ENCODE data around the gene HHEX. TPM values are rescaled to one million over a fixed set of nuclear protein-coding genes. Genes with fewer than 3 reads are reported as not detected.

Gene HHEX
- total RNA-seq, 4 donors from 2014 or later: 6.1 to 33.2 (median 12.4) TPM

DNA sequence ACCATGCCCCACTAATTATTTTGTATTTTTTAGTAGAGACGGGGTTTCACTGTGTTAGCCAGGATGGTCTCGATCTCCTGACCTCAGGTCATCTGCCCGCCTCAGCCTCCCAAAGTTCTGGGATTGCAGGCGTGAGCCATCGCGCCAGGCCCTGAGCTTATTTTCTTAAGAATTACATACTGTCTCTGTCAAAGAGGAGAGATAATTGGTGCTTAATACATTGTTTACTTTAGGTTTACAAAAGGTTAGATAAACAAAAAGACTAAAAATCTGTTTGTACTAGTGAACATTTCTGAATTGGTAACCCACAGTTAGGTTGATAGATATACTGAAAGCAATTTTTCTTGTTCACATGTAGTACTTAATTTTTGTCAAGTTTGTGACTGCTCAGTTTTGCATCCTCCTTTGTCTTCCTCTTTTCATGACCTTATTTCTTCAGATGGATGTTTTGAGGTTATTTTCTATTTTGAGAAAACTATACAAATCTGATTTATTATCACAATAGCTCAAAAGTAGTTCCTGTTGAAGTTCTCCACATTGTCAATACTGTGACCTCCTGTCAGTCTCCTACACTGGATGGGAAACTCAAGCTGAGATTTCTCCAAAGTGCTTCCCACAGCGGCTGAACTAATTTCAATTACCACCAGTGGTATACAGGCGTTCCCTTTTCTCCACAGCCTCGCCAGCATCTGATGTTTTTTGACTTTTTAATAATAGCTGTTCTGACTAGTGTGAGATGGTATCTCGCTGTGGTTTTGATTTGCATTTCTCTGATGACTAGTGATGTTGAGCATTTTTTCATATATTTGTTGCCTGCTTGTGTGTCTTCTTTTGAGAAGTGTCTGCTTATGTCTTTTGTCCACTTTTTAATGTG is 22.5 kb downstream of the HHEX start:
- H3K36me3 ChIP-seq: no peaks in the 10 kb centered on the region
- no peaks in the 10 kb centered on the region for H3K4me1 ChIP-seq
- no peak for DNase-seq
- no peaks in the 10 kb centered on the region for H3K9me3 ChIP-seq
- intact Hi-C loops (cut with DNase I; ENCODE audit: low total_unique reads): no loop called here
- no peaks in the 10 kb centered on the region for H3K27me3 ChIP-seq
- H3K4me3 ChIP-seq: no peak overlapping the region
- no peak overlapping the region for H3K27ac ChIP-seq
- TF ChIP-seq, protein P1, sequence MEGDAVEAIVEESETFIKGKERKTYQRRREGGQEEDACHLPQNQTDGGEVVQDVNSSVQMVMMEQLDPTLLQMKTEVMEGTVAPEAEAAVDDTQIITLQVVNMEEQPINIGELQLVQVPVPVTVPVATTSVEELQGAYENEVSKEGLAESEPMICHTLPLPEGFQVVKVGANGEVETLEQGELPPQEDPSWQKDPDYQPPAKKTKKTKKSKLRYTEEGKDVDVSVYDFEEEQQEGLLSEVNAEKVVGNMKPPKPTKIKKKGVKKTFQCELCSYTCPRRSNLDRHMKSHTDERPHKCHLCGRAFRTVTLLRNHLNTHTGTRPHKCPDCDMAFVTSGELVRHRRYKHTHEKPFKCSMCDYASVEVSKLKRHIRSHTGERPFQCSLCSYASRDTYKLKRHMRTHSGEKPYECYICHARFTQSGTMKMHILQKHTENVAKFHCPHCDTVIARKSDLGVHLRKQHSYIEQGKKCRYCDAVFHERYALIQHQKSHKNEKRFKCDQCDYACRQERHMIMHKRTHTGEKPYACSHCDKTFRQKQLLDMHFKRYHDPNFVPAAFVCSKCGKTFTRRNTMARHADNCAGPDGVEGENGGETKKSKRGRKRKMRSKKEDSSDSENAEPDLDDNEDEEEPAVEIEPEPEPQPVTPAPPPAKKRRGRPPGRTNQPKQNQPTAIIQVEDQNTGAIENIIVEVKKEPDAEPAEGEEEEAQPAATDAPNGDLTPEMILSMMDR (IDR thresholded peaks at IDR 0.05): no peak
- no peak for TF ChIP-seq POLR2A (IDR thresholded peaks at IDR 0.05)

DNA sequence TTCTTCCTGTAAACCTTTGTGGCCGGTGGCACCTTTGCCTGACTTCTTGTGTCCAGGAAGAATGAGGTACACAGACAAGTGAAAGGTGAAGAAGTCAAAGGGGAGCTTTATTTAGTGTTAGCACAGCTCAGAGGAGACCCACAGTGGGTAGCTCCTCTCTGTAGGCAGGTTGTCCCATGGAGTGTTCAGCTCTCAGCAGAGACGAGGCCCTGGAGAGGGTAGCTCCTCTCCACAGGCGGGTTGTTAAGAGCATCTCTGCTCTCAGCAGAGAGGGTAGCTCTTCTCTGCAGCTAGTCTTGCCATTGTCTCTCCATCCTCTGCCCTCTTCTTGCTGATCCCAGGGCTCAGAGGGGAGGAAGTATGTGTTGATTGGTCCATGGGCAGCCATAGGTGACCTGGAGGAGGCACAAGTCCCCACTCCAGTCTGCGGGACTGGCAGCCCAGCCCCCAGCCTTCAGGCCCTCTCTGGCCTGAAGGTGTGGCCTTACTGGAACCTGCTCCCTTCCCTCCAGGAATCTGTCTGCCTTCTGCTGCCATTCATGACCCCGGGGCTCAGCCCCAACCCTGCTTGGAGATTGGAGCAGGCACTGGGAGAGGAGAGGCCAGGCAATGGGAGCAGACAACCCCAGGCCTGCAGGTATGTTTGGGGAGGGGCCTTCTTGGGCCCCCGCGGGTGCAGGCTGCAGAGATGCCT is 24.5 kb downstream of the HHEX start:
- no peaks in the 10 kb centered on the region for H3K9me3 ChIP-seq
- H3K27ac ChIP-seq: no peak overlapping the region
- no peaks in the 10 kb centered on the region for H3K36me3 ChIP-seq
- H3K4me3 ChIP-seq: no peak overlapping the region
- H3K4me1 ChIP-seq: no peaks in the 10 kb centered on the region
- intact Hi-C loops (cut with DNase I; ENCODE audit: low total_unique reads): no loop called here
- no peaks in the 10 kb centered on the region for H3K27me3 ChIP-seq
- DNase-seq: no peak
- TF ChIP-seq, protein P1 (IDR thresholded peaks at IDR 0.05): no peak
- no peak for TF ChIP-seq POLR2A (IDR thresholded peaks at IDR 0.05)

DNA sequence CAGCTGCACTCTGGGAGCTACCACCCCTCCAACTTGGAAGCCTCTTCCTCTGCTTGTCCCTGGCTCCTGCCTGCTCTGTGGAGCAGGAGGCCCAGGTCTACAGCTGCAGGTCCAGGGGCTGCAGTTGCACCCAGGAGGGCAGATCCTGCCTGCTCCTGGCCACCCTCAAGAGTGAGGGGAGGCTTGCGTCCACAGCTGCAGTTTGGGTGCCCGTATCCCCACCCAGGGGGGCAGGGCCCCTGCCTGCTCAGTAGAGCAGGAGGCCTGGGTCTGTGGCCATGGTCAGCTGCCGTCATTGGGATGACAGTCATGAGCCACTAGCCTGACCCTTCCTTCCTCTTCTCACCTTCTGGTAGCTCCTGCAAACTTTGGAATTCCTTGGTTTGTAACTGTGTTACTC is 25.1 kb downstream of the HHEX start:
- H3K9me3 ChIP-seq: no peaks in the 10 kb centered on the region
- DNase-seq: no peak
- no peak overlapping the region for H3K27ac ChIP-seq
- intact Hi-C loops (cut with DNase I; ENCODE audit: low total_unique reads): no loop called here
- H3K27me3 ChIP-seq: no peaks in the 10 kb centered on the region
- no peak for TF ChIP-seq POLR2A (IDR thresholded peaks at IDR 0.05)
- TF ChIP-seq, protein P1 (IDR thresholded peaks at IDR 0.05): no peak
- H3K4me1 ChIP-seq: no peaks in the 10 kb centered on the region
- no peaks in the 10 kb centered on the region for H3K36me3 ChIP-seq
- no peak overlapping the region for H3K4me3 ChIP-seq

DNA sequence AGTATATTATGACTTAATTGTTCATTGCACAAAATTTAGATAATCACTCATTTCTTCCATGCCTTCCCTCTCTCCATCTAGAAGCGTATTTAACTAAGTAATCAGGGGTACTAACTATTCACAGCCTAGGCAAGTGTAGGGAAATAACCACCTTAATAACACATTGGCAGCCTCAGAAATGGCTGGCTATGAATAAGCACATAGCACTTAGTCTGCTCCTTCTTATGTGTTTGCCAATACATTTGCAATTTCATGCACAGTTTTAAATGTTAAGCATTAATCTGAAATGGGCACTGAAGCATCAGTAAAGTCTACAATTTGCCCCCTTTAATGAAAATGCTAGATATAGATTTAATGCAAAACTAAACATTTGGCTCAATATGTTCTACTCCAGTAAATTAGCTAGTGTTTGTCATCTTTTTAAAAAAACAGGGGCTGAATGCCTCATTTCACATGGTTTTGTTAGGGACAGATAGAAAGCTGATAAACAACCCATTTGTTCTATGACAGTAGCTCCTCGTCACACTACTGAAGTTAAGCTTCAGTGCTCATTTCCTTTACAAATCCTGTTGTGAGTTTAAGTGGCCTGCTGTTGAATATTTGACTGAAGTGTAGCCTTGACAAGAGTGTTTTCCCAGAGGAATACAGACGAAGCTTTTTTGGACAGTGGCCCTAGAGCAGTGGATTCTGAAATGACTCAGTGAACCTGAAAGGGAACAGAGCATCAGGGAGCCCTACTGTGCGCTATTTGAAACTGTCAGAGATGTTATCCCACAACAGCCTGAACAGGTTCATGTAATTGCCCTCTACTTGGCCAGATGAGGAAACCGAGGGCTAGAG is 30.5 kb downstream of the HHEX start:
- TF ChIP-seq POLR2A (IDR thresholded peaks at IDR 0.05): no peak
- TF ChIP-seq, protein P1 (IDR thresholded peaks at IDR 0.05): no peak
- Histone ChIP-seq H3K4me3 (no peak overlapping the region), H3K27ac (no peak overlapping the region), H3K36me3 (no peaks in the 10 kb centered on the region), H3K4me1 (no peaks in the 10 kb centered on the region), H3K9me3 (no peaks in the 10 kb centered on the region), H3K27me3 (no peaks in the 10 kb centered on the region)
- no peak for DNase-seq
- intact Hi-C loops (cut with DNase I; ENCODE audit: low total_unique reads): no loop called here
